ENCODE measurements around the gene TAS2R60. TPM values are rescaled to one million over a fixed set of nuclear protein-coding genes. Genes with fewer than 3 reads are reported as not detected.
"Not testable (repeated sequence)": the region's sequence is repeated elsewhere in the genome, so short reads cannot be mapped to it uniquely, and the experiment has no call there.

Gene TAS2R60
- total RNA-seq, 1 donor from 2014 or later, result not detected

DNA sequence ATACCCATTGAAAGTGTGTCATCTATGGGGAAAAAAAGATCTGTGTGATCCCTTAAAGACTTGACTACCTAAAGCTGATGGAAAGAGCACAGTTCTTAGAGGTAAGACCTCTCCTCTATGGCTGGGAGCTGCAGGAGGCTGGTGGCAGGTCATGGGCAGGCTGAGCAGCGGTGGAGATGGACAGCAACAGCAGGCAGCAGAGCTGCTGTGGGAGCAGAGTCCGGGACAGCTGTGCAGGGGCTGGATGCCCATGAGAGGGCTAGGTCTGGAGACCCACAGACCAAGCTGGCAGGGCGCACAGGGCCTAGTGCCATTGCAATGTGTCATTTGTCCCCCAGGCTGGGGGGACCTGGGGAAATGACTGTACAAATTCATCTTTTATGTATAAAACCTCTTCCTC, 21.2 kb upstream of the TAS2R60 start:
- Histone ChIP-seq H3K27me3 (ENCODE audit: control insufficient read depth, insufficient read depth, low read length) (no peaks in the 10 kb centered on the region), H3K36me3 (ENCODE audit: control insufficient read depth, insufficient read depth, low read length) (no peaks in the 10 kb centered on the region), H3K4me3 (ENCODE audit: low read depth, low read length) (no peak overlapping the region)
- TF ChIP-seq, protein P1, sequence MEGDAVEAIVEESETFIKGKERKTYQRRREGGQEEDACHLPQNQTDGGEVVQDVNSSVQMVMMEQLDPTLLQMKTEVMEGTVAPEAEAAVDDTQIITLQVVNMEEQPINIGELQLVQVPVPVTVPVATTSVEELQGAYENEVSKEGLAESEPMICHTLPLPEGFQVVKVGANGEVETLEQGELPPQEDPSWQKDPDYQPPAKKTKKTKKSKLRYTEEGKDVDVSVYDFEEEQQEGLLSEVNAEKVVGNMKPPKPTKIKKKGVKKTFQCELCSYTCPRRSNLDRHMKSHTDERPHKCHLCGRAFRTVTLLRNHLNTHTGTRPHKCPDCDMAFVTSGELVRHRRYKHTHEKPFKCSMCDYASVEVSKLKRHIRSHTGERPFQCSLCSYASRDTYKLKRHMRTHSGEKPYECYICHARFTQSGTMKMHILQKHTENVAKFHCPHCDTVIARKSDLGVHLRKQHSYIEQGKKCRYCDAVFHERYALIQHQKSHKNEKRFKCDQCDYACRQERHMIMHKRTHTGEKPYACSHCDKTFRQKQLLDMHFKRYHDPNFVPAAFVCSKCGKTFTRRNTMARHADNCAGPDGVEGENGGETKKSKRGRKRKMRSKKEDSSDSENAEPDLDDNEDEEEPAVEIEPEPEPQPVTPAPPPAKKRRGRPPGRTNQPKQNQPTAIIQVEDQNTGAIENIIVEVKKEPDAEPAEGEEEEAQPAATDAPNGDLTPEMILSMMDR (IDR thresholded peaks at IDR 0.05; ENCODE audit: insufficient read depth, low read length, severe bottlenecking), result no peak
- DNase-seq (ENCODE audit: low read depth) (no peak), FAIRE-seq (no peak)

GRCh38 chr7:143424476-143424875, 18.8 kb upstream of the TAS2R60 start:
- H3K36me3 ChIP-seq (ENCODE audit: control insufficient read depth, insufficient read depth, low read length), result not testable (repeated sequence)

GRCh38 chr7:143426479-143427142, 16.6 kb upstream of the TAS2R60 start:
- FAIRE-seq (no peak), DNase-seq (ENCODE audit: low read depth) (no peak)
- no peak overlapping the region for H3K4me3 ChIP-seq (ENCODE audit: low read depth, low read length)
- H3K27me3 ChIP-seq (ENCODE audit: control insufficient read depth, insufficient read depth, low read length), result no peaks in the 10 kb centered on the region
- H3K36me3 ChIP-seq (ENCODE audit: control insufficient read depth, insufficient read depth, low read length), result no peaks in the 10 kb centered on the region
- TF ChIP-seq, protein P1 (IDR thresholded peaks at IDR 0.05; ENCODE audit: insufficient read depth, low read length, severe bottlenecking), result no peak

More at GRCh38 chr7:143424476-143424875, 18.8 kb upstream of the TAS2R60 start:
- not testable (repeated sequence) for H3K27me3 ChIP-seq (ENCODE audit: control insufficient read depth, insufficient read depth, low read length); FAIRE-seq; DNase-seq (ENCODE audit: low read depth); H3K4me3 ChIP-seq (ENCODE audit: low read depth, low read length)

GRCh38 chr7:143429770-143430698, 13.2 kb upstream of the TAS2R60 start:
- DNase-seq (ENCODE audit: low read depth), result peak; percentile 84
- no peak overlapping the region for H3K4me3 ChIP-seq (ENCODE audit: low read depth, low read length)

DNA sequence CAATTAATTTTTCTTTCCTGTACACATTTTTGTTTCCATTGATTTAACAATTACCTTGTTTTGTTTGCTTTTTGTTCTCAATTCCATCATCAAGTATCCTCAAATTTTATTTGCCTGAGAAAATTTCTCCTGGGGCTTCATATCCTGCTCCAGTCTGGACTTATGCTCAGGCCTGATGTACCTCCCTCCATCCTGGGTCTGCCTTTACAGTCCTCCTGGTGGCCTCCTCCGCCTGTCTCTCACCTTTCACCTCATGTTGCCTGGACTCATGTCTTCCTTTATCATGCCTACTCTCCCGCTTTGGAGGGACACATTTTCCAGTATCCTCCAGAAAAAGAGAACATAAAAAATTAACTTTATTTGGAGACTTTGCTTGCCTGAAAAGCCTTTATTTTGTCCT, 12.1 kb upstream of the TAS2R60 start:
- FAIRE-seq, result no peak
- Histone ChIP-seq H3K36me3 (ENCODE audit: control insufficient read depth, insufficient read depth, low read length) (no peaks in the 10 kb centered on the region), H3K27me3 (ENCODE audit: control insufficient read depth, insufficient read depth, low read length) (no peaks in the 10 kb centered on the region), H3K4me3 (ENCODE audit: low read depth, low read length) (no peak overlapping the region)
- DNase-seq (ENCODE audit: low read depth), result no peak
- TF ChIP-seq, protein P1 (IDR thresholded peaks at IDR 0.05; ENCODE audit: insufficient read depth, low read length, severe bottlenecking), result no peak

More at GRCh38 chr7:143429770-143430698, 13.2 kb upstream of the TAS2R60 start:
- Histone ChIP-seq H3K36me3 (ENCODE audit: control insufficient read depth, insufficient read depth, low read length) (no peaks in the 10 kb centered on the region), H3K27me3 (ENCODE audit: control insufficient read depth, insufficient read depth, low read length) (no peaks in the 10 kb centered on the region)
- TF ChIP-seq, protein P1 (IDR thresholded peaks at IDR 0.05; ENCODE audit: insufficient read depth, low read length, severe bottlenecking), result no peak
- FAIRE-seq, result no peak

DNA sequence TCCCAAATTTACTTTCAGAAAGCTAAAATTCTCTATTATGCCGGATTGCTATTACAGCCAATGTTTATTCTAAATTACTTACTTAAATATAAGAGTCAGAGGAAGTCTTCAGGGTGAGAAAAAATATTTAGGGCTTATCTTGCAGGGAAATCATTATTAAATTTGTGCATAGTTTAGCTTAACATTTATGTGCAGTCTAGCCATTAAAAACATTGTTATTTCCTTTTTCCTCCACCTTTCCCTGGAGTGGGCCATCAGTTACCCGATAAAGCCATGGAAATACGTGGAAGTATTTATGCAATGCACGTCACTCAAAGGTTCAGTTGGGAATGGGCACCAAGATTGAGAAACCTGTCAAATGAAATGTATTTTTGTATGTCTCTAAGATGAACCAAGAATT, 9.5 kb upstream of the TAS2R60 start:
- DNase-seq (ENCODE audit: low read depth), result no peak
- no peak overlapping the region for H3K4me3 ChIP-seq (ENCODE audit: low read depth, low read length)
- TF ChIP-seq, protein P1 (IDR thresholded peaks at IDR 0.05; ENCODE audit: insufficient read depth, low read length, severe bottlenecking), result no peak
- no peak for FAIRE-seq
- H3K36me3 ChIP-seq (ENCODE audit: control insufficient read depth, insufficient read depth, low read length), result no peaks in the 10 kb centered on the region
- H3K27me3 ChIP-seq (ENCODE audit: control insufficient read depth, insufficient read depth, low read length), result no peaks in the 10 kb centered on the region
